CD14-positive monocyte (primary cell): ENCODE results near the gene PCF11. TPM values are rescaled to one million over a fixed set of nuclear protein-coding genes. Genes with fewer than 3 reads are reported as not detected.

Experiments
- DNase-seq, 3 donors: peaks; one replicate each; pipeline ENCODE4 v3.0.0-alpha.2; 2011 to 2022
- H2AFZ ChIP-seq: 2 replicates; pipeline ENCODE4 v1.6.0; 2012; ENCODE audit warnings: mild to moderate bottlenecking, low read depth, low read length, inconsistent platforms; ENCODE audit not compliant: insufficient read depth, poor library complexity, severe bottlenecking
- H3K27ac ChIP-seq, 2 donors: 1 replicate in 1 of 2; 2 replicates in 1 of 2; pipeline ENCODE4 v1.5.1; 2012 to 2013; ENCODE audit warnings: low read length in 2 of 2, control low read depth in 1 of 2, inconsistent platforms in 1 of 2, low read depth in 1 of 2, mild to moderate bottlenecking in 1 of 2
- H3K27me3 ChIP-seq, 2 donors: one replicate each; pipeline versions ENCODE4 v1.6.0 to v1.6.1; 2011 to 2013; ENCODE audit warnings: low read length in 2 of 2; ENCODE audit not compliant: control insufficient read depth in 2 of 2, insufficient read depth in 2 of 2
- H3K36me3 ChIP-seq, 2 donors: replicated peaks in 1 of 2; 1 replicate in 1 of 2; 2 replicates in 1 of 2; pipeline versions ENCODE4 v1.5.1 to v1.6.1; 2012 to 2013; ENCODE audit warnings: low read length in 2 of 2, control low read depth in 1 of 2, inconsistent platforms in 1 of 2, mild to moderate bottlenecking in 1 of 2; ENCODE audit not compliant: insufficient read depth in 2 of 2, control insufficient read depth in 1 of 2
- H3K4me1 ChIP-seq, 2 donors: 1 replicate in 1 of 2; 2 replicates in 1 of 2; pipeline versions ENCODE4 v1.5.1 to v1.6.1; 2012 to 2013; ENCODE audit warnings: low read length in 2 of 2, control low read depth in 1 of 2, inconsistent platforms in 1 of 2, mild to moderate bottlenecking in 1 of 2, moderate library complexity in 1 of 2; ENCODE audit not compliant: insufficient read depth in 2 of 2, control insufficient read depth in 1 of 2
- H3K4me2 ChIP-seq: replicated peaks from 2 replicates; pipeline ENCODE3; 2012; ENCODE audit warnings: low read length, moderate library complexity, mild to moderate bottlenecking; ENCODE audit not compliant: poor library complexity, severe bottlenecking; ENCODE audit errors: extremely low read depth
- H3K4me3 ChIP-seq, 3 experiments: fragments of 200-600 bp in 1 of 3; sonication (generic) in 1 of 3; replicated peaks in 1 of 3; 1 replicate in 2 of 3; 2 replicates in 1 of 3; pipeline ENCODE4 v1.5.1; 2011 to 2013; ENCODE audit warnings: low read length in 3 of 3, mild to moderate bottlenecking in 3 of 3, control low read depth in 2 of 3, low read depth in 2 of 3, inconsistent platforms in 1 of 3, moderate library complexity in 1 of 3
- H3K79me2 ChIP-seq: 2 replicates; pipeline ENCODE4 v1.6.0; 2012; ENCODE audit warnings: mild to moderate bottlenecking, control low read depth, inconsistent platforms, low read length, moderate library complexity; ENCODE audit not compliant: insufficient read depth
- H3K9ac ChIP-seq: 2 replicates; pipeline ENCODE4 v1.6.0; 2017; ENCODE audit warnings: low read length, mild to moderate bottlenecking; ENCODE audit not compliant: insufficient read depth, poor library complexity, severe bottlenecking
- H3K9me3 ChIP-seq, 2 donors: replicated peaks in 1 of 2; 1 replicate in 1 of 2; 2 replicates in 1 of 2; pipeline versions ENCODE4 v1.5.1 to v1.6.1; 2012 to 2013; ENCODE audit warnings: low read length in 2 of 2, control low read depth in 1 of 2; ENCODE audit not compliant: control insufficient read depth in 1 of 2, insufficient read depth in 1 of 2
- H4K20me1 ChIP-seq: 2 replicates; pipeline ENCODE4 v1.6.0; 2012; ENCODE audit warnings: mild to moderate bottlenecking, low read length, control low read depth, moderate library complexity; ENCODE audit not compliant: insufficient read depth
- H3K27ac Mint-ChIP-seq, 7 donors: one replicate each; pipeline ENCODE4 v1.8.0; 2020; ENCODE audit warnings: mild to moderate bottlenecking in 7 of 7, mixed read lengths in 7 of 7, moderate library complexity in 6 of 7, inconsistent platforms in 2 of 7
- H3K27me3 Mint-ChIP-seq, 3 donors: one replicate each; pipeline ENCODE4 v1.8.0; 2021 to 2022; ENCODE audit warnings: low read depth in 3 of 3, mild to moderate bottlenecking in 3 of 3, mixed read lengths in 3 of 3, moderate library complexity in 3 of 3, inconsistent platforms in 1 of 3
- H3K36me3 Mint-ChIP-seq, 2 donors: one replicate each; pipeline ENCODE4 v1.8.0; 2020; ENCODE audit warnings: mixed read lengths in 2 of 2, inconsistent platforms in 1 of 2, mild to moderate bottlenecking in 1 of 2
- H3K4me1 Mint-ChIP-seq: one replicate; pipeline ENCODE4 v1.8.0; 2020; ENCODE audit warnings: mild to moderate bottlenecking, mixed read lengths
- H3K4me3 Mint-ChIP-seq, 2 donors: one replicate each; pipeline ENCODE4 v1.8.0; 2020; ENCODE audit warnings: mild to moderate bottlenecking in 2 of 2, mixed read lengths in 2 of 2, moderate library complexity in 1 of 2
- H3K9me3 Mint-ChIP-seq, 7 donors: one replicate each; pipeline ENCODE4 v1.8.0; 2020 to 2022; ENCODE audit warnings: mixed read lengths in 7 of 7, mild to moderate bottlenecking in 6 of 7, moderate library complexity in 6 of 7, inconsistent platforms in 2 of 7
- WGBS: methylation state at CpG from one replicate; pipeline ENCODE4 v1.1.5; 2013; ENCODE audit warnings: missing lambda C conversion rate; ENCODE audit not compliant: insufficient coverage; 5-methylcytosine and 5-hydroxymethylcytosine counted together
- intact Hi-C, 2 donors: fragments of 100-400 bp; cut with micrococcal nuclease; formaldehyde crosslinking; loops; one replicate each; pipeline versions ENCODE4 v1.15.0 to v1.15.1; 2023
- polyA plus RNA-seq, 3 donors: library from polyadenylated mRNA; depleted of rRNA in 1 of 3; unstranded in 2 of 3; stranded (reverse) in 1 of 3; fragments of 300-500 nt in 2 of 3; fragments of >200 nt in 1 of 3; fragmentation: Illumina TruSeq in 2 of 3; gene quantifications; 1 replicate in 2 of 3; 2 replicates in 1 of 3; pipeline ENCODE4 v1.2.3, GENCODE V29; 2012 to 2021
- TF ChIP-seq, protein P1 (sequence below): fragments of 200-600 bp; IDR thresholded peaks from one replicate; pipeline ENCODE4 v1.8.0; 2022; ENCODE audit warnings: antibody characterized with exemption, mild to moderate bottlenecking

Gene PCF11
- polyA plus RNA-seq, 3 donors = 8.3 to 78.1 (median 15.7) TPM

DNA sequence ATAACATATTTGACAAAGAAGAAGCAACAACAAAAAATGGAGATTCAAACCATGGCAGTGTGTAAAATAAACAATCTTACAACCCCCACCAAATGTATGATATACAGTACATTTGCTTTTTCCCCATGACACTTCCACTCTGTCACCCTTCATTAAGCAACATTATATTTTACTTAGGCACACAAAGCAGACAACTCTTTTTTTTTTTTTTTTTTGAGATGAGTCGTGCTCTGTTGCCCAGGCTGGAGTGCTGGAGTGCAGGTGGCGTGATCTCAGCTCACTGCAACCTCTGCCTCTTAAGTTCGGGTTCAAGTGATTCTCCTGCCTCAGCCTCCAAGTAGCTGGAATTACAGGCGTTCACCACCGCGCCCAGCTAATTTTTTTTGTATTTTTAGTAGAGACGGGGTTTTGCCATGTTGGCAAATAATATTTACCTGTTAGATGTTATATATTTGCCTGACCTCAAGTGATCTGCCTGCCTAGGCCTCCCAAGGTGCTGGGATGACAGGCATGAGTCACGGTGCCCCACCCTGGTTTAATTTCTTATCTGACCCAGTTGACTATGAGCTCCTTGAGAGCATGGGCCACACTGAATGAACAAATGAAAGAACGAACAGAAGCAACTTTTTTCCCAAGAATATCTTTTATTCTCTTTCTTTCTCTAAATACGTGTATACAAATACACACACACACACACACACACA, 5.5 kb upstream of the PCF11 start:
- Histone ChIP-seq H2AFZ (no peak overlapping the region), H3K9me3 (no peaks in the 10 kb centered on the region), H3K4me2 (no peak overlapping the region), H3K79me2 (peaks cover 10% of the 10 kb centered on the region), H3K27me3 (no peaks in the 10 kb centered on the region), H3K4me3 (no peak overlapping the region), H3K4me1 (peaks cover 5 to 10% of the 10 kb centered on the region in 2 donors), H3K27ac (no peak overlapping the region), H3K9ac (no peak overlapping the region), H4K20me1 (no peaks in the 10 kb centered on the region), H3K36me3 (no peaks in the 10 kb centered on the region)
- 92% methylated on average over 8 of the region's 10 CpGs for WGBS
- no peak for DNase-seq
- TF ChIP-seq, protein P1, sequence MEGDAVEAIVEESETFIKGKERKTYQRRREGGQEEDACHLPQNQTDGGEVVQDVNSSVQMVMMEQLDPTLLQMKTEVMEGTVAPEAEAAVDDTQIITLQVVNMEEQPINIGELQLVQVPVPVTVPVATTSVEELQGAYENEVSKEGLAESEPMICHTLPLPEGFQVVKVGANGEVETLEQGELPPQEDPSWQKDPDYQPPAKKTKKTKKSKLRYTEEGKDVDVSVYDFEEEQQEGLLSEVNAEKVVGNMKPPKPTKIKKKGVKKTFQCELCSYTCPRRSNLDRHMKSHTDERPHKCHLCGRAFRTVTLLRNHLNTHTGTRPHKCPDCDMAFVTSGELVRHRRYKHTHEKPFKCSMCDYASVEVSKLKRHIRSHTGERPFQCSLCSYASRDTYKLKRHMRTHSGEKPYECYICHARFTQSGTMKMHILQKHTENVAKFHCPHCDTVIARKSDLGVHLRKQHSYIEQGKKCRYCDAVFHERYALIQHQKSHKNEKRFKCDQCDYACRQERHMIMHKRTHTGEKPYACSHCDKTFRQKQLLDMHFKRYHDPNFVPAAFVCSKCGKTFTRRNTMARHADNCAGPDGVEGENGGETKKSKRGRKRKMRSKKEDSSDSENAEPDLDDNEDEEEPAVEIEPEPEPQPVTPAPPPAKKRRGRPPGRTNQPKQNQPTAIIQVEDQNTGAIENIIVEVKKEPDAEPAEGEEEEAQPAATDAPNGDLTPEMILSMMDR = no peak
- intact Hi-C loops = no loop called here
- Mint-ChIP-seq H3K27ac (no peak overlapping the region), H3K9me3 (peaks cover 0 to 2% (median 0%) of the 10 kb centered on the region in 7 donors), H3K4me3 (no peak overlapping the region), H3K27me3 (peaks cover 0 to 7% (median 6%) of the 10 kb centered on the region in 3 donors), H3K4me1 (peaks cover 5% of the 10 kb centered on the region), H3K36me3 (no peaks in the 10 kb centered on the region)

DNA sequence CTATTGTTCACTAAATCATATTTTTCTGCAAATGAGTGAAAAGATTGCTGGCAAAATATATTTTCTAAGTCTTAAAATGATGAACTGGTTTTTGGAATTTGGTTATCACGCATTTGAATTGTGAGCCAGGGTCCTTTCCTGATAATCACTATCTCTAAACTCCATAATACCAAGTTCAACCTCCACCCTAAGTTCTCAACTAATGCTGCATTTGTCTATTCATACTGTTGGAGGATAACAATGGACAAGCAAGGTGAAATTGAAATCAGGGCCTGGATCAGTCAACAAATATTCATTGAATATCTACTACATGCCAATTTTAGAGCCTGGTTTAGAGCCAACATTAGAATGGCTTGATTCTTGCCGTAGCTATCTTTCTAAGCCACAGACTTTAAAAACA, 4.7 kb upstream of the PCF11 start:
- Mint-ChIP-seq H3K27ac (no peak overlapping the region), H3K4me1 (peaks cover 5% of the 10 kb centered on the region), H3K9me3 (peaks cover 0 to 3% (median 0%) of the 10 kb centered on the region in 7 donors), H3K4me3 (no peak overlapping the region), H3K36me3 (no peaks in the 10 kb centered on the region), H3K27me3 (peaks cover 0 to 7% (median 6%) of the 10 kb centered on the region in 3 donors)
- no peak overlapping the region for H3K4me3 ChIP-seq
- no peaks in the 10 kb centered on the region for H3K9me3 ChIP-seq
- no peaks in the 10 kb centered on the region for H3K27me3 ChIP-seq
- intact Hi-C loops = no loop called here
- TF ChIP-seq, protein P1 = no peak
- no CpG with 5 or more reads among the region's 2 CpGs for WGBS
- no peak overlapping the region for H3K9ac ChIP-seq
- peaks cover 5 to 10% of the 10 kb centered on the region in 2 donors for H3K4me1 ChIP-seq
- H3K27ac ChIP-seq = no peak overlapping the region
- no peaks in the 10 kb centered on the region for H3K36me3 ChIP-seq
- peaks cover 14% of the 10 kb centered on the region for H3K79me2 ChIP-seq
- peaks cover 1% of the 10 kb centered on the region for H4K20me1 ChIP-seq
- H3K4me2 ChIP-seq = no peak overlapping the region
- DNase-seq = no peak
- H2AFZ ChIP-seq = no peak overlapping the region
